ENCODE measurements around the gene RPS6KA2. TPM values are rescaled to one million over a fixed set of nuclear protein-coding genes. Genes with fewer than 3 reads are reported as not detected.
A peak's percentile ranks its signal among the peaks of the same experiment; 100 is the strongest.

The RPS6KA2 gene
- total RNA-seq, 2 donors from 2014 or later: 28.1 to 28.5 TPM

DNA sequence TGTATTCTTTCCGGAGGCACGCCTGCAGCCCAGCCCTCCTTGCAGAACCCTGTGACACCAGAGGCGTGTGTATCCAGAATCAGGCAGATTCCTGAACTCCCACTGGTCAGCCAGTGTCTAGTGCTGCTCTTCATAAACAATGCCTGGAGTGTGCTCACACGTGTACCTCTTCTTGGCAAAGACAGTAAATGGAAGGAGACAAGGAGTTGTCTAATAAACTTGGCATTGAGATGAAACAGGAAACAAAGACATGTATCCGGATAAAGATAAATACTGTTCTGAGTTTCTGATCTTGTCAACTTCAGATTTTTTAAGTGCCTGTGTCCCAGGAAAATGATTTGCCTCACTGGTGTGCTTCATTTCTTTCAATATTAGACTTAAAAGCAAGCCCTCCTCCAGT, 1.7 kb downstream of the RPS6KA2 start:
- H3K4me3 Mint-ChIP-seq: peak overlapping the region; percentile 88 to 91
- H3K27ac Mint-ChIP-seq: no peak overlapping the region
- H3K27me3 Mint-ChIP-seq (ENCODE audit: low read depth): peaks cover 39% of the 10 kb centered on the region

GRCh38 chr6:166624275-166624674, 2.8 kb downstream of the RPS6KA2 start:
- DNase-seq (no peak), ATAC-seq (replicated peaks in 1 of 2) (no peak)
- H3K27me3 Mint-ChIP-seq (ENCODE audit: low read depth): peaks cover 30% of the 10 kb centered on the region
- no peak overlapping the region for H3K27ac Mint-ChIP-seq
- H3K4me1 Mint-ChIP-seq (ENCODE audit: low read depth): peaks cover 20% of the 10 kb centered on the region
- H3K9me3 Mint-ChIP-seq: no peaks in the 10 kb centered on the region
- no peak overlapping the region for H3K4me3 Mint-ChIP-seq
- H3K36me3 Mint-ChIP-seq (ENCODE audit: insufficient read depth in 2 of 2): peaks cover 1 to 4% of the 10 kb centered on the region in 2 donors

More for the DNA sequence above, 1.7 kb downstream of the RPS6KA2 start:
- H3K36me3 Mint-ChIP-seq (ENCODE audit: insufficient read depth in 2 of 2): peaks cover 1 to 4% of the 10 kb centered on the region in 2 donors
- no peaks in the 10 kb centered on the region for H3K9me3 Mint-ChIP-seq
- ATAC-seq (replicated peaks in 1 of 2) (no peak), DNase-seq (no peak)
- H3K4me1 Mint-ChIP-seq (ENCODE audit: low read depth): peaks cover 25% of the 10 kb centered on the region

DNA sequence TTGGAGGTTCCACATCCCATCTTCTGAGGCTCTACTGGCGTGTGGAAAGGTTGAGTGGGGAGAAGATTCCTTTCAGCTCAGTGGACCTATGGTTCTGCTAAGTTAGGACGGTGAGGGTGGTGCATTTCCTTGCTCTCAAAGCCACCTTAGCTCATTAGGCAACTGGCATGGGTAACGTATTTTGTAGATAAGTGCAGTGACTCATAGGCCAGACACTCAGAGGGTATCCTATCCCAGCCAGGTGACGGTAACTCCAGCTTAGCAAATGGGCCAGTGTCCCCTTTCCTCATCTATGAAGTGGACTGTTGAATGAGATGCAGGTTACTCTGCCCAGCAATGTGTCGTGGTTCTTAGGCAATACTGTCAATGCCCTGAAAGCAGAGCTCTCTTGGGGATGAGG, 3.7 kb downstream of the RPS6KA2 start:
- peaks cover 20% of the 10 kb centered on the region for H3K27me3 Mint-ChIP-seq (ENCODE audit: low read depth)
- H3K27ac Mint-ChIP-seq: no peak overlapping the region
- peaks cover 1 to 4% of the 10 kb centered on the region in 2 donors for H3K36me3 Mint-ChIP-seq (ENCODE audit: insufficient read depth in 2 of 2)
- DNase-seq (no peak), ATAC-seq (replicated peaks in 1 of 2) (no peak)
- H3K4me1 Mint-ChIP-seq (ENCODE audit: low read depth): peaks cover 15% of the 10 kb centered on the region
- no peaks in the 10 kb centered on the region for H3K9me3 Mint-ChIP-seq
- no peak overlapping the region for H3K4me3 Mint-ChIP-seq

- H3K4me1 Mint-ChIP-seq (ENCODE audit: low read depth): peaks cover 11% of the 10 kb centered on the region
- H3K27ac Mint-ChIP-seq: no peak overlapping the region
Observed at GRCh38 chr6:166621114-166621540, 5.9 kb downstream of the RPS6KA2 start.

GRCh38 chr6:166620478-166621113, 6.5 kb downstream of the RPS6KA2 start:
- DNase-seq (no peak), ATAC-seq (replicated peaks in 1 of 2) (no peak)
- H3K36me3 Mint-ChIP-seq (ENCODE audit: insufficient read depth in 2 of 2): no peaks in the 10 kb centered on the region
- H3K4me1 Mint-ChIP-seq (ENCODE audit: low read depth): peaks cover 6% of the 10 kb centered on the region
- peaks cover 11% of the 10 kb centered on the region for H3K27me3 Mint-ChIP-seq (ENCODE audit: low read depth)
- H3K9me3 Mint-ChIP-seq: no peaks in the 10 kb centered on the region
- H3K27ac Mint-ChIP-seq: no peak overlapping the region
- H3K4me3 Mint-ChIP-seq: no peak overlapping the region

More at GRCh38 chr6:166621114-166621540, 5.9 kb downstream of the RPS6KA2 start:
- DNase-seq: no peak
- Mint-ChIP-seq H3K27me3 (ENCODE audit: low read depth) (peaks cover 16% of the 10 kb centered on the region), H3K4me3 (no peak overlapping the region), H3K36me3 (ENCODE audit: insufficient read depth in 2 of 2) (peaks cover 1 to 2% of the 10 kb centered on the region in 2 donors), H3K9me3 (no peaks in the 10 kb centered on the region)
- no peak for ATAC-seq (replicated peaks in 1 of 2)

- H3K27me3 Mint-ChIP-seq (ENCODE audit: low read depth): peaks cover 4% of the 10 kb centered on the region
- no peak overlapping the region for H3K4me3 Mint-ChIP-seq
- H3K36me3 Mint-ChIP-seq (ENCODE audit: insufficient read depth in 2 of 2): no peaks in the 10 kb centered on the region
- DNase-seq (no peak), ATAC-seq (replicated peaks in 1 of 2) (no peak)
- peaks cover 3% of the 10 kb centered on the region for H3K4me1 Mint-ChIP-seq (ENCODE audit: low read depth)
- H3K27ac Mint-ChIP-seq: no peak overlapping the region
- H3K9me3 Mint-ChIP-seq: no peaks in the 10 kb centered on the region
Observed at GRCh38 chr6:166619912-166620311, 7.1 kb downstream of the RPS6KA2 start.

DNA sequence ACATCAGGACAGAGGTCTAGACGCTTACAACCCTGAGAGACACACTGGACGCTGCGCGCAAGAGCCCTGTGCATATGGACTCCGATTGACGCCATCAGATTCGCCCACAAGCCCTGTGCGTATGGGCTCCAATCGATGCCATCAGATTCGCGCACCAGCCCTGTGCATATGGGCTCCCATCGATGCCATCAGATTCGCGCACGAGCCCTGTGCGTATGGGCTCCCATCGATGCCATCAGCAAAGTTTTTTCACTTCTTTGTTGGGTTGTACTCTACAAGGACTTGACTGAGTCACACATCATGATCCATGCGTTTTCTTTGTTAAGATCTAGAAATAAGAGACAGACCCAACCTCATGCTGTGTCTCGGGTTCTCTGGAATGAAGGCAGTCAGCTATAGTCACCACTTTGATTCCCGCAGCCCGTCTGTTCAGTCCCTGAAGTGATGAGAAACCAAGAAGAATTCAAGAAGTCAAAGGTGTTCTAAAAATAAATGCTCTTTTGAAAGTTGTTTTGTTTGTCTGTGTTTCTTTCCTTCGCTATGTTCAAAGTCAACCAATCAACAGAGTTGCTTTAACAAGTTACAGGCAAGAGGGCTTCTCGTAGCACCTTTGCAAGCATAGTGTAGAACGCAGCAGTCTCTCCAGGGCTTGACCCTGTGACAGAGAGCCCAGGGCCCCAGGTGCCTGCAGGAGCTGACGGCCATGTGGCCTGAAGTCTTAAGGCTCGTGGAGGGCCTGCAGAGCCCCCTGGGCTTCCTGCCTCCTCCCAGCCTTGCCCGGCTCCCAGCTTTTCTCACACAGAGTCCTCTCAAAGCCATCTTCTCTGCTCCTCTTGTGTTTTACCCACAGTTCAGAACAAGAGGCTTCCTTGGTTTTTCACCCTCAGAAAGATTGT, 7.9 kb downstream of the RPS6KA2 start:
- ATAC-seq (replicated peaks in 1 of 2) (no peak), DNase-seq (no peak)
- Mint-ChIP-seq H3K27ac (no peak overlapping the region), H3K9me3 (no peaks in the 10 kb centered on the region), H3K4me1 (ENCODE audit: low read depth) (peaks cover 8% of the 10 kb centered on the region), H3K4me3 (no peak overlapping the region), H3K36me3 (ENCODE audit: insufficient read depth in 2 of 2) (no peaks in the 10 kb centered on the region), H3K27me3 (ENCODE audit: low read depth) (peaks cover 4% of the 10 kb centered on the region)

DNA sequence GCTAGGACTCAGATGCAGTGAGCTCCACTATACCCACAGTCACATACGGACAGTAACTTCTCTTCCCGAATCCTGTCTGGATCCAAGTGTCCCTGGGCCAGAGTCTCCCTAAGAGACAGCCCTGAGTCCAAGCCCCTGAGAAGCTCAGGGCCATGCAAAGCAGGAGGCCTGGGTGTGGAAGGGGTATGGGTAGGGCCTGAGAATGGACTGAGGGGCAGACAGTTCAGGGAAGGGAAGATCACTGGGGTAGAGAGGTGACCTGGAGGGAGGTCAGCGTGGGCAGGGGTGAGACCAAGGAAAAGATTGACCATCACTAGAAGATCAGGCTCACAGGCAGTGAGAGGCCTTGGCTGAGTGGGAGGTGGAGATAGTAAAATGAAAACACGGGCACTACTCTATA, 8.8 kb downstream of the RPS6KA2 start:
- Mint-ChIP-seq H3K9me3 (no peaks in the 10 kb centered on the region), H3K4me3 (no peak overlapping the region), H3K27ac (no peak overlapping the region), H3K36me3 (ENCODE audit: insufficient read depth in 2 of 2) (no peaks in the 10 kb centered on the region), H3K27me3 (ENCODE audit: low read depth) (peaks cover 4% of the 10 kb centered on the region), H3K4me1 (ENCODE audit: low read depth) (peaks cover 8% of the 10 kb centered on the region)
- no peak for ATAC-seq (replicated peaks in 1 of 2)
- no peak for DNase-seq

DNA sequence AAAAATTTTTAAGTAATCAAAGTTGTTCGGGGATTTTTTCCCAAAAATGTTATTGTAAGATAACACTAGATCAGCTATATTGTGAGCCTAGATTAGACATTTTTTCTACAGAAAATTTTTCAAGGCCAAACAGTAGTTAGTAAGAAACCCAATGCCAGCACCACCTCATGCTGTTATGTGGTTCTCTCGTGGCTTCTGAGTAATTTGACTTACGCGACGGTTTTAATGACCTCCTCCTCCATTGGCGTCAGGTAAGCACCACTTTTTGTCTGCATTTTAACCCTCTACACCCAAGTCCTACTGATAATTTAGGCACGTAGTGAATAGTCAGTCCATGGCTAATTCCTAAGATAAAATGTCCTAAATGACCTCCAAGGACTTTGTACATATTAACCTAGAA, 9.7 kb downstream of the RPS6KA2 start:
- Mint-ChIP-seq H3K9me3 (no peaks in the 10 kb centered on the region), H3K27ac (no peak overlapping the region), H3K36me3 (ENCODE audit: insufficient read depth in 2 of 2) (no peaks in the 10 kb centered on the region), H3K4me1 (ENCODE audit: low read depth) (peaks cover 8% of the 10 kb centered on the region), H3K4me3 (no peak overlapping the region), H3K27me3 (ENCODE audit: low read depth) (peaks cover 4% of the 10 kb centered on the region)
- no peak for DNase-seq
- no peak for ATAC-seq (replicated peaks in 1 of 2)

GRCh38 chr6:166616261-166617238, 10.5 kb downstream of the RPS6KA2 start:
- DNase-seq (no peak), ATAC-seq (replicated peaks in 1 of 2) (no peak)
- Mint-ChIP-seq H3K36me3 (ENCODE audit: insufficient read depth in 2 of 2) (no peaks in the 10 kb centered on the region), H3K4me1 (ENCODE audit: low read depth) (peaks cover 8% of the 10 kb centered on the region), H3K27me3 (ENCODE audit: low read depth) (no peaks in the 10 kb centered on the region), H3K9me3 (no peaks in the 10 kb centered on the region), H3K27ac (no peak overlapping the region), H3K4me3 (no peak overlapping the region)

DNA sequence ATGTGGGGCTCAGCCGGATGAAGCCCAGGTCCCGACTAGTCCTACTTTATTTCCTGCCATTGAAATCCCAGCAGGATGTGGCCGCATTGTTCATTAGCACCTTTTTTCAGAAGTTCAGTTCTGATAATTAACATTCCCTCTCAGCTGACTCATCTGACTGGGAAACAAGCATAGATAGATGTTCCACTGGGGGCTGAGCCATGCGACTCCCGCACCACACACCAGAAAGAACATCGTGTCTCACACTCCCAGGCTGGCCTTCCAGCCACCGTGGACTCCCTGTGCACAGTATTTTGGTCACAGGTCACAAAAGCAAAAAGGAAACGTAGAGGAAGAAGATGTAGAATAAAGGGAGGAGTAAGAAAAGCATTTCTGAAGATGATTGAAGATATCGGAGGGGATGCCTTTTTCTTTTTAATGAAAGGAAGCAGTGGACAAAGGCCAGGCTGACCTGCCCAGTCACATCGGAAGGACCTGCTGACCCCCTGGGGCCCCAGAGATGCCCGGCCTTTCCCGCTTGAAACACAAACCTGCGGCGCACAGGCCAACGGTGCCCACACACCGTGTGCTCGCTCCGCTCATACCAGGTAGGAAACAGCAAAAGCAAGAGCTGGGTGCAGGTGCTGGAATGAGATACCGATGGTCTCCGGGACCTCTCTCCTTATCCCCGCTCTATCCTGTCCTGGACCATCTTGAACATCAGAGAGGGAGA, 11.8 kb downstream of the RPS6KA2 start:
- no peak for ATAC-seq (replicated peaks in 1 of 2)
- Mint-ChIP-seq H3K27me3 (ENCODE audit: low read depth) (no peaks in the 10 kb centered on the region), H3K36me3 (ENCODE audit: insufficient read depth in 2 of 2) (no peaks in the 10 kb centered on the region), H3K27ac (no peak overlapping the region), H3K4me3 (no peak overlapping the region), H3K4me1 (ENCODE audit: low read depth) (peaks cover 8% of the 10 kb centered on the region), H3K9me3 (no peaks in the 10 kb centered on the region)
- DNase-seq: no peak

GRCh38 chr6:166614589-166614988, 12.5 kb downstream of the RPS6KA2 start:
- ATAC-seq (replicated peaks in 1 of 2) (no peak), DNase-seq (no peak)
- Mint-ChIP-seq H3K9me3 (no peaks in the 10 kb centered on the region), H3K27ac (no peak overlapping the region), H3K27me3 (ENCODE audit: low read depth) (no peaks in the 10 kb centered on the region), H3K4me3 (no peak overlapping the region), H3K36me3 (ENCODE audit: insufficient read depth in 2 of 2) (no peaks in the 10 kb centered on the region), H3K4me1 (ENCODE audit: low read depth) (peaks cover 8% of the 10 kb centered on the region)

Measured in activated T-cell treated with anti-CD3 and anti-CD28 coated beads, Interleukin-2, amount 50 U/mL, for 72 hours (primary cell).